Caki2 (cell line): Measurements from ENCODE around the gene ENO4. TPM values are rescaled to one million over a fixed set of nuclear protein-coding genes. Genes with fewer than 3 reads are reported as not detected.

Source experiments
- total RNA-seq: library from RNA; depleted of rRNA; stranded (reverse); fragments of >200 nt; shearing (Covaris generic); gene quantifications from 2 replicates; pipeline ENCODE4 v1.2.3, GENCODE V29; 2014; ENCODE audit warnings: low replicate concordance; rRNA removed

ENO4 gene
- total RNA-seq, 1 experiment from 2014 or later, result 0.07 TPM

Other genes with a start within 250 kb of the ENO4 start
- 1.4 TPM in 1 of 2 replicates, not detected in the other for gene PNLIPRP2, start 228.5 kb upstream of the ENO4 start, total RNA-seq
- gene HSPA12A, start 106.9 kb upstream of the ENO4 start, total RNA-seq, result 18.1 and 23.4 TPM in 2 replicates
- 5.8 and 44.9 TPM in 2 replicates for gene SHTN1, start 155.7 kb downstream of the ENO4 start, total RNA-seq